GM19397 (cell line): Measurements from ENCODE around the gene SENP1.

Source experiments
- ATAC-seq: cut with Tn5 transposase; IDR thresholded peaks from one replicate; pipeline ENCODE4 v1.9.1; 2021; ENCODE audit warnings: mild to moderate bottlenecking, moderate library complexity; ENCODE audit not compliant: unreplicated experiment

The SENP1 gene

GRCh38 chr12:48019639-48020265 is 86.1 kb downstream of the SENP1 start:
- ATAC-seq: no peak

DNA sequence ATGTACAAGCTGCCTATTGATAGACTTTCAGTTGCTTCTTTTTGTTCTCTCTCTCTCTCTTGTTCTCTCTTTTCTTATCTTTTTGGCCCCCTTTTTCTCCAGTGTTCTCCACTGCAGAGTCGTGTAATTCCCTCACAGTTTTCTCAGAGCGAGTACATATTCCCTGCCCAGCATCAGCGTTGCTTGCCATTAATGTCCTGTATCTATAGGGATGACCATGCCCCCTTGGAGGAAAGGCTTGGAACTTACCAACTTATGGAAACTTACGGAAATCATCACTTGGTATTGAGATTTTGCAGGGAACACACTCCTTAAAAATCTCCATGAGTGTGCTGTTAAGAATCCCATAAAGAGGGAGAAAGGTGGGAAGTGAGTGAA is 87.3 kb downstream of the SENP1 start:
- no peak for ATAC-seq

DNA sequence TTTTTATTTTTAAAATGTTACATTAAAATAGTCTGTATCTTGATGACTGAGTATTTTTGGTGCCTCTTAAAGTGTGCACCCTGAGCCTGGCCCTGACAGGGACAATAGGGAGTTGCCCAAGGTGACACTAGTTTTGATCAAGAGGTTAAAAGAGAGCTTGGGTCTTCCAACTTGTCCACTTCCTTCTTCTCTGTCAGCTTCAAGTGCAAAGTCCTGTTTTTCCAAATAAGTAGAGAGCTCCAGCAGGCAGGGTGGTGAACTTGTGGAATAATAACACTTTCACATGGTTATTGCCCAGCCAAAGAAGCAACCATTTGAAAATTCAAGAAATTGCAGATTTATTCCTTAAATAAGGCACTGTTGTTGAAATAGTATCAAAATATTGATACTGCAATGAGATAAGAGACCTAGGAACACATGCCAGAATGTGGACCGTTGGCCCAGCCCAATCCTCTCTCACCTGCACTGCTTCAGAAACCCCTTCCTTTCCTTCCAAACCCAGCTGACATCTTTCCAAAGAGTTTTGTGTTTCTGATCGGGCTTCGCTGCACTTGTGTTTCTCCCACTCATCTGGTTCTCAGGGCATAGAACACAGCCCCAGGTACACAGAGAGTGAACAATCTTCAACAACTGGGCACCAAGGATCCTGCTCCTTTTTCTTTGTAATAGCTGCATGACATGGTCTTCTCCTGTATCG is 87.8 kb downstream of the SENP1 start:
- ATAC-seq: no peak

DNA sequence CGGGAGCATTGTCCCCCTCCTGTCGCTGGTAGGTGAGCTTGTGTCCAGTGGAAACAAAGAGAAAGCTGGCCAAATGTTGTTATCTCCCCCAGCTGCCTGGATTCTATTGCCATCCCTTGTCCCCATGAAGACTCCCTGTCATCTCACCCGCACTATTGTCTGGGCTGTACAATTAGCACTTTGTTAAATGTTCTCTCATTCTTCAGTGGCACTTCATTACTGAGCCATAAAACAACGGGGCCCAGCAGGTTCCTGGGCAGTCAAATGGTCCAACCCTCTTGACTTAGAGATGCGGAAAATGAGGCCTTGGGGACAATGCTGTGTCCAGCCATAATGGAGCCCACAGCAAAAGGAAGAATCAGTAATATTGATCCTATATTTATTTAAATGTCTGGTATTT is 88.4 kb downstream of the SENP1 start:
- no peak for ATAC-seq

DNA sequence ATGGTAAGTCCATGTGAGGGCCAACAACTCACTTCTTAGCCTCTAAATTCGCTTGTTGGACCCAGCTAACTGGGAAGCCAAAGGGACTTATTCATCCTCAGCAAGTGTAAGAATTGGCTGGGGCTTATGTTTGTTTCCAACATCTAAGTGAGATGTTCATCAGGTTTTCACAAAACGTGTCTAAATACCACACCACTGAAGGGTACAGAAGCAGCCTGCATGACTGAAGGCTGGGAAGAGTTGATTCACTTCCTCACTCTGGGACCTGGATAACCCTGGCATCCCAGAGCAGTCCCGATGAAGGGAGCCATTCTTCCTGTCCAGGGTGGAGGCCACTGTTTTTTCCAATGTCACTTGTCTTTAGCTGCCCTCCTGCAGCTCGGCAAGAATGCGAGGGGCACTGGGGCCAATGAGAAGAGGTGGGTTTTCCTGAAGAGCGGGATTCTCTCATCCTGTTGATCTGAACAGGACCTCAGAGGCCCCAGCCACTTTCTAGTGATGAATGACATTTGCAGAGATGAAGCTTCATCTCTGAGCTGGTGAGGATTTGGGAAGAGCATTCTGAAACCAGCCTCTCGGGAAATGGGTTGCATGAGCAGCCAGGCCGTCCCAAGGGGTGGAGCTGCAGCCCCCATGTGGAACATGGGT is 89.4 kb downstream of the SENP1 start:
- ATAC-seq: no peak

GRCh38 chr12:48015954-48016353 is 89.9 kb downstream of the SENP1 start:
- ATAC-seq: no peak

DNA sequence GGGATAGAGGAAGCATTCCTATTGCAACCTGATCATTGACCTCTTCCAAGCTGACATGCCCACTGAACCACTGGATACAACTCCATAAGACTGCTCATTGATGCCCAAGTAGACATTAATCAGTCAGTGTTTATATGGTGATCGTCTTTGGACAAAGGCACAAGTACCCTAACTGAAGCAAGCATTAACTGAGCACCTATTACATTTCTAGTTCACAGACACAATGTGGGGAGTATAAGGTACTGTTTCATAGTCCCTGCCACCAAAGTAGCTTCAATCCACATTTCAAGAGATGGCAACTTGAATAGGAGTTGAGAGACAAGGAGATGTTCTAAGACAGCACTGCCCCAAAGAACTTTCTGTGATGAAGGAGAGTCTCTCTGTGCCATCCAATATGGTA is 90.8 kb downstream of the SENP1 start:
- ATAC-seq: no peak

- ATAC-seq: no peak
These were observed 92.6 kb downstream of the SENP1 start for GRCh38 chr12:48013287-48013686.

GRCh38 chr12:48012070-48012469 is 93.8 kb downstream of the SENP1 start:
- ATAC-seq: no peak

GRCh38 chr12:48010366-48010970 is 95.4 kb downstream of the SENP1 start:
- ATAC-seq: no peak

- no peak for ATAC-seq
These were observed 96.4 kb downstream of the SENP1 start for GRCh38 chr12:48009471-48009870.

GRCh38 chr12:48008950-48009349 is 96.9 kb downstream of the SENP1 start:
- no peak for ATAC-seq

- no peak for ATAC-seq
These were observed 97.5 kb downstream of the SENP1 start for GRCh38 chr12:48008349-48008748.

GRCh38 chr12:48007206-48007605 is 98.7 kb downstream of the SENP1 start:
- no peak for ATAC-seq

GRCh38 chr12:48005750-48006021 is 100.2 kb downstream of the SENP1 start:
- ATAC-seq: no peak

DNA sequence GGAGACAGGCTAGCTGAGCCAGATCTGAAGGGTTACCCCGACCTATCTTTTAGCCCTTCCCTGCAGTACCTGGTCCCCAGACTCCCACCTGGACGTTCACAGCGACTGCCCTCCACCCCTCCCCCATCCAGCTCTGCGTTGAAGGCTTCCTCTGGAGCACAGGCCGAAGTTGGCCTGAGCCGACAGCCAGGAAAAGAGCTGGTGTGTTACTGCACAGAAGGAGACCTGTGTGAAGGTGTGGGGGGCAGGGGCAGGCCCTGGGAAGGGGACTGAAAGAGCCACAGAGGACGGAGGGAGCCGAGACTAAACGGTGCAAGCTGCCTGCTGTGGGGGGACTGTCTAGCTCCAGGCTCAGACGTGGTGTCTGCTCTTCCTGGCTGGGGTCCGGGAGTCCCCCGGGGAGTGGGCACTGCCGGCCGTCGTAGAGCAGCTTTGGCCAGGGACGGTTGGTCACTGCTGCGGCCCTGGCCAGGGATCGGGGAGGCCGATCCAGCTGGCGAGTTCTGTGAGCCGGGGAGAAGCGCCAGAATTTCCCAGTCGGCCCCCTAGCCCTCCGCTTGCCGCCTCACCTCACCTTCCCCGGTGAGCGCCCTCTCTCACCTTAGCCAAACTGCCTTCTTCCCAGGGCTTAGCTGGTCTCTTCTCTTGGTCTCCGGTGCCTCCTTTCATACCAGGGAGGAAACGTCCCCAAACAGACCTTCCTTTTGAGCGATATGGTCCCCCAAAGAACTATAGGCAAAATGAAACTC is 100.7 kb downstream of the SENP1 start:
- no peak for ATAC-seq

- ATAC-seq: no peak
These were observed 101.6 kb downstream of the SENP1 start, which contains the start of gene COL2A1 for GRCh38 chr12:48004053-48004941. COL2A1 (minus strand) TSS chr12:48004476; CDS start chr12:48004321, 155 bp downstream.

DNA sequence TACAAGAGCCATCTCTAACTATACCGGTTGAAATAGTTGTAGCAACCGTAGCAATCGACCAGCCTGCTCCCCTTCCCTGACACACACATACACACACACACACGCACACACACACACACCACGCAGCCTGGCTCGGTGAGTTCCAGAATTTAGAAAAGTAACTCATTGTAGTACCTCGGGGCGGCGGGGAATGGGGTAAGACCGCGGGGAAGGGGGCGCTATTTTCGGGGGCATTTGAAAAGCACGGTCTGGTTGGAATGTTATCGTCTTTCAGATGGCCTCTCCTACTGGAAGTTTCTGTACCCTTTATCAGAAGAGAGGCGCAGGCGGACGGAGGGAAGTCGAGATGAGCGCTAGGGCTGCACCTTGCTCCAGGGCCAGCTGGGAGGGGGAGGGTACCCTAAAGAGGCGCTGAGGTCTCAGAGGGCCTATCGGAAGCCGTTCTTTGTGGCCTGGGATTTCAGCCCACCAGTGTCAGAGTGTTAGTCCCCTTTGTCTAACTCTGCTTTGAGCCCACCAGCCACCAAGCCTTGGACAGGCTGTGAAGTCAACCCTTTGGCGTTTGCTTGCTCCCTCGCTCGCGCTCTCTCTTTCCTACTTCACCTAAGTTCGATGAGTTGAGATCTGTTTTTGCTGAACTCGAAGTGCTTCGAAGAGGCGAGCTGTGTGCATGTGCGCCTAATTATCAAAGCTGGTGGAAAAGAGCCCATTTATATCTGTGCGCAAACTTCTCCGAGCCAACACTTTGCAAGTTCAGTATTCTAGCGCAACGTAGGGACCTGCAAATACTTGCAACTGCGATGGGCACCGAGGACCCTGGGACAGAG is 102.4 kb downstream of the SENP1 start:
- ATAC-seq: no peak

DNA sequence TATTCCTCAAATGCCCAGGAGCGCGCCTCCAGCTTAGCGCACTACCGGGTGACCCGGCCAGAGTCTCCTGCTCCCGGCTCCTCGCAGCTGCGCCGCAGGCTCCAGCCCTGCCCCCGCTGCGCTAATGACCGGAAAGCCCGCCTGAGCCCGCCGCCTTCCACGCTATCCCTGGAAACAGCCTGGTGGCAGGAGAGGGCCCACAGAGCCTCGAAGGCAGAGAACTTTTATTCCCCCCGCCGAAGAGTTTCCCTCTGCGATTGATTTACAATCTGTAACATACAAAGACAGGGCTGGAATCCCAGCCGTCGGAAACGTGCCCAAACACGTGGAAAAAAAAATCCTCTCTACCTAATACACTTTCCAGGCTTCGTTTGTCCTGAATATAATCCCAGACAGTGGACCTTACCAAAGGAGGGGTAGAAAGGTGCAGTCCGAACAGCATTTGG is 103.1 kb downstream of the SENP1 start:
- no peak for ATAC-seq

DNA sequence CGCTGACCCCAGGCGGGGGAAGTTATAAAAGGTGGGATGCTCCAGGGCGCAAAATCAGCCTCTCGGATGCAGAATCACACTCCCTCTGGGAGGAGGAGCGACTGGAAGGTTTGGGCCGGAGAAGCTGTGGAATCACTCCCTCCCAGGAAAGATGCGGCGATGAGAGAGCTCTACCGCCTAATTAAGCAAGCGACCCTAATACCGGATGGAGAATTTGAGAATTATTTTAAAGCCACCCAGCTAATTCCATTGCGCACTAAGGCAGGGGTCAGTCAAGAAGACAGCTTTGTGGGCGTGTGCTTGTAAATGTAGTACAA is 103.5 kb downstream of the SENP1 start:
- no peak for ATAC-seq
